ENCODE measurements around the gene TSPAN11. TPM values are rescaled to one million over a fixed set of nuclear protein-coding genes. Genes with fewer than 3 reads are reported as not detected.

The TSPAN11 gene
- total RNA-seq, 1 donor from 2014 or later, result 19.7 TPM

DNA sequence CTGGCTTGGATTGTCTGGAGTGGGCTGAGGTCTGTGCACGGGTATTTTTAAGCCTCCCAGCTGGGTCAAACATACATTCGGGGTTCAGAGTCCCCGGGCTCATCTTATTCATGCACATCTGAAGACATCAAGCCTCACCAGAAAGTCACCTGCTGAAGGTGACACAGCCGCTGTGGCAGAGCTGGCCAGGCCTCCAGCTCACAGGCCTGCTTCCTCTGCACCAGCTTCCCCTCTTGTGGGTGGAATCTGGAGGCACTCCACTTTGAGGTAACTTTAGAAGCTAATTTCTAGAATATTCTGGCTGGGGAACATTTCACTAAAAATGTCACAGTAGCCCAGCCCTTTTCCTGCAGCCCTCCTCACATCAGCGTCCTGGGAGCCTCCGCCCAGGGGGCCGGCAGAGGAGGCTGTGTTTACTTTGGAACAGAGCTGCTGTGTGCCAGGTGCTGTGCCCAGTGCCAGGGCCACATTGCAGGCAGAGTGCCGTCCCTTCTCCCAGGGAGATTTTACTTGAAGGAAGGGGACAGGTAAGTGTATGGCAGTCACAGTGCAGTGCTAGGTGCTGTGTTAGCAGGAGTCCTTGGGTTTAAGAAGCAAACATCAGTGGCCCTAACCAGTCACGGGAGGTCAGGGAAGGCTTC lies 62.2 kb downstream of the TSPAN11 start:
- Mint-ChIP-seq H3K4me1 (no peaks in the 10 kb centered on the region), H3K36me3 (no peaks in the 10 kb centered on the region), H3K4me3 (no peak overlapping the region), H3K27me3 (ENCODE audit: low read depth) (no peaks in the 10 kb centered on the region), H3K9me3 (no peaks in the 10 kb centered on the region), H3K27ac (no peak overlapping the region)
- no peak for DNase-seq (ENCODE audit: low spot score in 2 of 2, unreplicated experiment in 2 of 2)
- TF ChIP-seq CTCF (IDR thresholded peaks at IDR 0.05; ENCODE audit: unreplicated experiment), result no peak

DNA sequence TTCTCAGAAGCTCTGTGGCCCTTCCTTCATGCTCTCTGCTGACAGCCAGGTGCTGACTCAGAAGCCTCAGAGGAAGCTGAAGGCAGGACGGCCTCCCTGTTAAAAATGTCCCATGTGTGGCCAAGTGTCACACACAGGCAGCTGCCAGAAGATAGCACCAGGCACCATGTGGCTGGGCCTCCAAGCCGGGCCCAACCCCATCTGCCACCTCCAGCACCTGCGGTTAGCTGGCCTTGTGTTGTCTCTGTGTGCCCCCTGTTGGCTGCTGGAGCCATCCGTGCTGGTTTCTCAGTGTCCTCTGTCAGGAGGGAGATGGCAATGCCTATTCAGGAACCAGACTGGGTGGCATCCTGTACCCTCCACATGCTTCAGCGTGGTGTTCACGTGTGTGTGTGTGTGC lies 63.2 kb downstream of the TSPAN11 start:
- Mint-ChIP-seq H3K27ac (no peak overlapping the region), H3K36me3 (no peaks in the 10 kb centered on the region), H3K4me3 (no peak overlapping the region), H3K9me3 (no peaks in the 10 kb centered on the region), H3K27me3 (ENCODE audit: low read depth) (no peaks in the 10 kb centered on the region), H3K4me1 (no peaks in the 10 kb centered on the region)
- TF ChIP-seq CTCF (IDR thresholded peaks at IDR 0.05; ENCODE audit: unreplicated experiment), result no peak
- no peak for DNase-seq (ENCODE audit: low spot score in 2 of 2, unreplicated experiment in 2 of 2)

DNA sequence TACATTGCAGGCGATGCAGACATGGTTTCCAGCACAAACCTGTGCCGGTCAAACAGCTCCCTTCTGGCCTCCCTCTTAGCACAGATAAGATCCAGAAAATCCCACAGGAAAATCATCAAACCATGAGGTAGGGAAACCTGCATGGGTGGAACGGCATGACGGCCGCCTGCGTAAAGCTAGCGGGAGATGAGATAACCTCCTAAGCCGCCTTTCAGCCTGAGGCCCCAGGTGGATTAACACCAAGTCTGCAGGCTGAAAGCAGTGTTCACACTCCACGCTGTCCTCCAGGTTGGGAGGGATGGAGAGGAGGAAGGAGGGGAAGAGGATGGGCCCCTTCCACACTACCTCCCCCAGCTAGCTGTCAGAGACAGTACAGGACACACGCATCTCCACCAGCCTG lies 63.8 kb downstream of the TSPAN11 start:
- no peak for DNase-seq (ENCODE audit: low spot score in 2 of 2, unreplicated experiment in 2 of 2)
- no peak for TF ChIP-seq CTCF (IDR thresholded peaks at IDR 0.05; ENCODE audit: unreplicated experiment)
- Mint-ChIP-seq H3K27me3 (ENCODE audit: low read depth) (no peaks in the 10 kb centered on the region), H3K27ac (no peak overlapping the region), H3K36me3 (no peaks in the 10 kb centered on the region), H3K4me3 (no peak overlapping the region), H3K9me3 (no peaks in the 10 kb centered on the region), H3K4me1 (no peaks in the 10 kb centered on the region)

- no peaks in the 10 kb centered on the region for H3K27me3 Mint-ChIP-seq (ENCODE audit: low read depth)
- H3K4me3 Mint-ChIP-seq, result no peak overlapping the region
- no peaks in the 10 kb centered on the region for H3K4me1 Mint-ChIP-seq
- TF ChIP-seq CTCF (IDR thresholded peaks at IDR 0.05; ENCODE audit: unreplicated experiment), result no peak
- H3K27ac Mint-ChIP-seq, result no peak overlapping the region
- H3K36me3 Mint-ChIP-seq, result no peaks in the 10 kb centered on the region
- no peak for DNase-seq (ENCODE audit: low spot score in 2 of 2, unreplicated experiment in 2 of 2)
- no peaks in the 10 kb centered on the region for H3K9me3 Mint-ChIP-seq
These were observed 64.2 kb downstream of the TSPAN11 start for GRCh38 chr12:30990776-30991175.

- no peak for DNase-seq (ENCODE audit: low spot score in 2 of 2, unreplicated experiment in 2 of 2)
- Mint-ChIP-seq H3K27ac (no peak overlapping the region), H3K27me3 (ENCODE audit: low read depth) (no peaks in the 10 kb centered on the region), H3K9me3 (no peaks in the 10 kb centered on the region), H3K4me3 (no peak overlapping the region), H3K4me1 (no peaks in the 10 kb centered on the region), H3K36me3 (no peaks in the 10 kb centered on the region)
- no peak for TF ChIP-seq CTCF (IDR thresholded peaks at IDR 0.05; ENCODE audit: unreplicated experiment)
These were observed 64.9 kb downstream of the TSPAN11 start for GRCh38 chr12:30991466-30991865.

DNA sequence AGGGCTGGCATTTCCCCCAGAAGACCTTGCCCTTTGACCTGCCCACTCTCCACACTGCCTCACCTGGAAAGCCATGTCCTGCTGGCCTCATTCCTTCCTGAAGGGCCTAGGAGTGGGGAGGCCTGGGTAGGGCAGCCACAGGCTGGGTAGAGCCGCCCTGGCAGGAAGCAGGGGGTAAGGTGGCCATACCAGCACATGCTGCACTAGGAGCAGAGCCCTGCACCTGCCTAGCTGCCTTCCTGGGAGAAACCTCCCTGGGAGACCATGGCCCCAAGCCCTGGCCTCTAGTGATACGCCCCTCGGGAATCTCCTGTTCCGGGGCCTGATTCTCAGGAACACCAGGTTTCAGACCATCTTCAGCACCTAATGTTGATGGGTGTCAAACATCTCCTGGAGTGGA lies 65.8 kb downstream of the TSPAN11 start:
- TF ChIP-seq CTCF (IDR thresholded peaks at IDR 0.05; ENCODE audit: unreplicated experiment), result no peak
- no peak overlapping the region for H3K4me3 Mint-ChIP-seq
- no peaks in the 10 kb centered on the region for H3K27me3 Mint-ChIP-seq (ENCODE audit: low read depth)
- no peak overlapping the region for H3K27ac Mint-ChIP-seq
- no peaks in the 10 kb centered on the region for H3K9me3 Mint-ChIP-seq
- DNase-seq (ENCODE audit: low spot score in 2 of 2, unreplicated experiment in 2 of 2), result no peak
- H3K4me1 Mint-ChIP-seq, result no peaks in the 10 kb centered on the region
- no peaks in the 10 kb centered on the region for H3K36me3 Mint-ChIP-seq
